Endothelial cell of umbilical vein (primary cell): ENCODE data around the gene CELSR3. TPM values are rescaled to one million over a fixed set of nuclear protein-coding genes. Genes with fewer than 3 reads are reported as not detected.

Experiments
- BruUV-seq: library from RNA; stranded (reverse); fragments of 400-500 nt; replicated peaks from 2 replicates; lab custom pipeline; 2021; lab: Mats Ljungman, UMichigan
- CTCF ChIA-PET: fragments of 300-600, 350-600 bp; sonication (Branson Sonifier 250); formaldehyde crosslinking; loops from one replicate; lab custom pipeline; 2021; ENCODE audit warnings: antibody characterized with exemption, inconsistent platforms; lab: Charles Lee
- POLR2A ChIA-PET: fragments of 300-600, 350-600 bp; sonication (Branson Sonifier 250); formaldehyde crosslinking; loops from one replicate; lab custom pipeline; 2021; ENCODE audit warnings: antibody characterized with exemption, inconsistent platforms; lab: Charles Lee
- DNase-seq: peaks from one replicate; pipeline ENCODE4 v3.0.0-alpha.2; 2011; ENCODE audit warnings: low read depth, low spot score
- FAIRE-seq: peaks from 2 replicates; lab custom pipeline; 2011; peaks lifted over from hg19 to GRCh38; lab: Jason Lieb, UNC
- H2AFZ ChIP-seq: 2 replicates; pipeline ENCODE4 v1.6.0; 2012; ENCODE audit warnings: low read depth, low read length, control low read depth, inconsistent platforms
- H3K27ac ChIP-seq: 2 replicates; pipeline ENCODE4 v1.5.1; 2011; ENCODE audit warnings: low read depth, mild to moderate bottlenecking, control low read depth, low read length, moderate library complexity; ENCODE audit not compliant: insufficient read depth
- H3K27me3 ChIP-seq, 2 experiments: 2 replicates each; pipeline versions ENCODE4 v1.6.0 to v1.6.1; 2011; ENCODE audit warnings: low read length in 2 of 2, mixed read lengths in 1 of 2; ENCODE audit not compliant: control insufficient read depth in 2 of 2, insufficient read depth in 2 of 2
- H3K36me3 ChIP-seq, 2 experiments: 2 replicates in 1 of 2; 3 replicates in 1 of 2; pipeline ENCODE4 v1.5.1; 2011; ENCODE audit warnings: low read length in 2 of 2, mild to moderate bottlenecking in 1 of 2, moderate library complexity in 1 of 2; ENCODE audit not compliant: control insufficient read depth in 2 of 2, insufficient read depth in 2 of 2; ENCODE audit errors: extremely low read depth in 1 of 2
- H3K4me1 ChIP-seq: 3 replicates; pipeline ENCODE4 v1.5.1; 2011; ENCODE audit warnings: mild to moderate bottlenecking, low read length; ENCODE audit not compliant: control insufficient read depth, insufficient read depth; ENCODE audit errors: extremely low read depth
- H3K4me2 ChIP-seq: 2 replicates; pipeline ENCODE4 v1.6.1; 2011; ENCODE audit warnings: low read length, control low read depth, mixed read lengths; ENCODE audit not compliant: insufficient read depth
- H3K4me3 ChIP-seq, 3 experiments: fragments of 200-600 bp in 1 of 3; sonication (generic), shearing (Covaris generic) in 1 of 3; replicated peaks in 1 of 3; 2 replicates each; pipeline ENCODE4 v1.5.1; 2011 to 2016; ENCODE audit warnings: control low read depth in 3 of 3, low read length in 3 of 3, mild to moderate bottlenecking in 2 of 3, inconsistent platforms in 1 of 3, low read depth in 1 of 3, moderate library complexity in 1 of 3; ENCODE audit not compliant: insufficient read depth in 1 of 3
- H3K79me2 ChIP-seq: 2 replicates; pipeline ENCODE4 v1.6.0; 2012; ENCODE audit warnings: low read length, inconsistent platforms; ENCODE audit not compliant: control insufficient read depth, insufficient read depth
- H3K9ac ChIP-seq: replicated peaks from 2 replicates; pipeline ENCODE3; 2011; ENCODE audit warnings: low read length, control low read depth; ENCODE audit not compliant: insufficient read depth; ENCODE audit errors: extremely low read depth
- H3K9me1 ChIP-seq: replicated peaks from 3 replicates; pipeline ENCODE4 v1.6.0; 2011; ENCODE audit warnings: mild to moderate bottlenecking, low read length; ENCODE audit not compliant: control insufficient read depth, insufficient read depth; ENCODE audit errors: extremely low read depth
- H3K9me3 ChIP-seq: replicated peaks from 2 replicates; pipeline ENCODE4 v1.5.1; 2012; ENCODE audit warnings: low read length, inconsistent platforms; ENCODE audit not compliant: control insufficient read depth, insufficient read depth
- H4K20me1 ChIP-seq: replicated peaks from 2 replicates; pipeline ENCODE3; 2011; ENCODE audit warnings: mild to moderate bottlenecking, low read length; ENCODE audit not compliant: control insufficient read depth, insufficient read depth; ENCODE audit errors: extremely low read depth
- CTCF ChIP-seq, 2 donors: IDR thresholded peaks; 1 replicate in 1 of 2; 2 replicates in 1 of 2; pipeline ENCODE4 v1.5.1; 2011; ENCODE audit warnings: low read length in 2 of 2, mild to moderate bottlenecking in 2 of 2, moderate library complexity in 2 of 2, control low read depth in 1 of 2, inconsistent platforms in 1 of 2, low read depth in 1 of 2; ENCODE audit not compliant: insufficient read depth in 1 of 2; ENCODE audit errors: extremely low read depth in 1 of 2
- EZH2 ChIP-seq: IDR thresholded peaks from 2 replicates; pipeline ENCODE4 v1.6.1; 2012; ENCODE audit warnings: borderline replicate concordance, low read depth, mild to moderate bottlenecking, moderate library complexity, low read length, inconsistent platforms; ENCODE audit not compliant: severe bottlenecking
- FOS ChIP-seq: IDR thresholded peaks from 2 replicates; pipeline ENCODE4 v1.6.1; 2011; ENCODE audit warnings: mild to moderate bottlenecking, low read length, moderate library complexity, borderline replicate concordance; ENCODE audit not compliant: insufficient read depth
- GATA2 ChIP-seq: IDR thresholded peaks from 2 replicates; pipeline ENCODE4 v1.7.0; 2011; ENCODE audit warnings: low read depth, mild to moderate bottlenecking, moderate library complexity, mixed read lengths, low read length; ENCODE audit not compliant: insufficient read length, insufficient read depth
- JUN ChIP-seq: IDR thresholded peaks from 2 replicates; pipeline ENCODE4 v1.6.1; 2011; ENCODE audit warnings: borderline replicate concordance, low read depth; ENCODE audit not compliant: insufficient read length, insufficient read depth
- POLR2A ChIP-seq: IDR thresholded peaks from 2 replicates; pipeline ENCODE4 v1.6.1; 2012; ENCODE audit warnings: low read depth, mild to moderate bottlenecking, control low read depth, low read length
- POLR2AphosphoS5 ChIP-seq: IDR thresholded peaks from 2 replicates; pipeline ENCODE4 v1.6.1; 2012; ENCODE audit warnings: low read depth, mild to moderate bottlenecking, control low read depth, low read length, moderate library complexity; ENCODE audit not compliant: insufficient read depth
- dilution Hi-C: fragments of 300-500 bp; cut with MboI; formaldehyde crosslinking; loops from one replicate; pipeline ENCODE4 v1.15.0; 2019; ENCODE audit warnings: low sequenced_read_pairs; ENCODE audit not compliant: extremely low pct_ligation_motif_present
- intact Hi-C: fragments of 100-400 bp; cut with micrococcal nuclease; formaldehyde crosslinking; loops from one replicate; pipeline ENCODE4 v1.10.0; 2022
- polyA plus RNA-seq, 4 experiments: library from polyadenylated mRNA; depleted of rRNA in 3 of 4; stranded (reverse) in 3 of 4; unstranded in 1 of 4; fragments of >200 nt; gene quantifications; 2 replicates each; pipeline versions ENCODE4 v1.2.1 to v1.2.3, GENCODE V29; 2011 to 2012; ENCODE audit warnings: missing spikeins in 1 of 4
- total RNA-seq: library from RNA; stranded (reverse); gene quantifications from 2 replicates; pipeline ENCODE4 v1.2.3, GENCODE V29; 2021

The CELSR3 gene
- total and polyA plus RNA-seq, 2 donors (not counting 3 experiments of a cell fraction or from before 2014, with no cell fraction given) = 0.25 to 0.71 TPM

- Histone ChIP-seq H3K9me3 (no peaks in the 10 kb centered on the region), H3K36me3 (no peaks in the 10 kb centered on the region), H3K79me2 (no peaks in the 10 kb centered on the region), H4K20me1 (no peaks in the 10 kb centered on the region), H3K27ac (no peak overlapping the region), H3K27me3 (no peaks in the 10 kb centered on the region), H3K9ac (no peak overlapping the region), H3K4me2 (no peak overlapping the region), H3K9me1 (no peaks in the 10 kb centered on the region), H3K4me1 (peaks cover 14% of the 10 kb centered on the region), H2AFZ (no peak overlapping the region), H3K4me3 (no peak overlapping the region)
- no peak for DNase-seq
- intact Hi-C loops = no loop called here
- no TSS peak for BruUV-seq
- TF ChIP-seq POLR2AphosphoS5 = no peak
- TF ChIP-seq GATA2 = no peak
- no peak for TF ChIP-seq JUN
- TF ChIP-seq FOS = no peak
- TF ChIP-seq EZH2 = no peak
- TF ChIP-seq POLR2A = no peak
- ChIA-PET POLR2A (no interaction called here), CTCF (no interaction called here)
- FAIRE-seq = no peak
- dilution Hi-C loops = no loop called here
Observed at GRCh38 chr3:48639944-48640606, 22.6 kb downstream of the CELSR3 start.

- Histone ChIP-seq H3K27ac (no peak overlapping the region), H3K9me1 (no peaks in the 10 kb centered on the region), H3K4me3 (no peak overlapping the region), H3K27me3 (no peaks in the 10 kb centered on the region), H3K9ac (no peak overlapping the region), H3K9me3 (no peaks in the 10 kb centered on the region), H3K79me2 (no peaks in the 10 kb centered on the region), H3K4me1 (peaks cover 17% of the 10 kb centered on the region), H3K4me2 (no peak overlapping the region), H2AFZ (no peak overlapping the region), H4K20me1 (no peaks in the 10 kb centered on the region), H3K36me3 (peaks cover 0 to 7% of the 10 kb centered on the region in 2 experiments)
- no TSS peak for BruUV-seq
- DNase-seq = no peak
- dilution Hi-C loops = no loop called here
- TF ChIP-seq POLR2AphosphoS5 = no peak
- TF ChIP-seq POLR2A = no peak
- TF ChIP-seq EZH2 = no peak
- no peak for TF ChIP-seq JUN
- TF ChIP-seq CTCF (IDR thresholded peaks at IDR 0.05; ENCODE audit: extremely low read depth in 1 of 2, insufficient read depth in 1 of 2, low read depth in 1 of 2, low read length in 2 of 2) = no peak
- no peak for TF ChIP-seq GATA2
- CTCF ChIA-PET = interaction anchor here (0.8 to 4.5 kb wide), 2 partner anchors 18 to 443 kb away, joined by 3 to 32 read pairs; no protein-coding TSS in a partner anchor
- no peak for FAIRE-seq
- intact Hi-C loops = no loop called here
- POLR2A ChIA-PET = no interaction called here
Observed at GRCh38 chr3:48637305-48637704, 25.4 kb downstream of the CELSR3 start.
